HTERT RPE-1 (cell line): Measurements from ENCODE around the gene ANXA11.

Experiments
- in situ Hi-C: fragments of 300-500 bp; cut with MboI; formaldehyde crosslinking; loops from 4 replicates; pipeline ENCODE4 v1.14.3; 2020; ENCODE audit warnings: low sequenced_read_pairs

ANXA11 gene

GRCh38 chr10:80167471-80168161, 37.7 kb downstream of the ANXA11 start:
- in situ Hi-C loops = no loop called here

DNA sequence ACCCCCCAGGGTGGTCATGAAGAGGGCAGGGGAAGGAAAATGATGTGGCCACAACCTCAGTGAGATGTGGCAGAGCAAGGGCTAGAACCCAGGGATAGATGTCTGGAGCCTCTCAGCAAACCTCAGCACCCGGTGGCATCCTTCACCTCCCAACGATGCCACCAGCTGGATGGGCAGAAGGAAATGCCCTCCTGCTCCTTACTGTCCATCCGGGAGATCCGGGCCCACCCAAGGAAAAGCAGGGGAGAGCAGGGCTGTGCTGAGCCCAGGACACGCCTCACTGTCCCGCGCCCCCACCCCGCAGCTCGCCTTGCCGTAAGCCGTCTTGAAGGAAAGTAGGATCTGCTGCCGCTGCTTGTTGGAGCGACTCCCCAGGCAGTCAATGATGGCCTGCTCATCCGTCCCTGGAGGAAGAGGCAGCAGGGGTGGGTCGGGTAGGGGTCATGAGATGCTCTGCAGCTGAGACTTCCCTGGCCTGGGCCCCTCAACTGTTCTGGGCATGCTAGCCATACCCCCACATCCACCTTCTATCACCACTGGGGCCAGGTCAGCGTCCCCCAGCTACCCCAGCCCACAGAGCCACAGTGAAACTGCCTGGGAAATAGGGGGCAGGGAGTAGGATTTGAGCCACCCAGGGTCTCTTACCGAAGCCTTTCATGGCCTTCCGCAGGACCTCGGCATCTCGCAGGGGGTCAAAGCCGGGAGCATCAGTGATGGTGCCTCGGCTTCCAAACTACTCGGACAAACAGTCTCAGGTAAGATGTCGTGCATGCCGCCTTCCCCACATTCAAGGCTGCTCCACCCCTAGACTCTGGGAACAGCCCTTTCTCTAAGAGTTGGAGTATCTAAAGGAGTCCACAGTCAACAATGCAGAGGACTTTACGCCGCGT, 38.5 kb downstream of the ANXA11 start:
- in situ Hi-C loops = no loop called here

DNA sequence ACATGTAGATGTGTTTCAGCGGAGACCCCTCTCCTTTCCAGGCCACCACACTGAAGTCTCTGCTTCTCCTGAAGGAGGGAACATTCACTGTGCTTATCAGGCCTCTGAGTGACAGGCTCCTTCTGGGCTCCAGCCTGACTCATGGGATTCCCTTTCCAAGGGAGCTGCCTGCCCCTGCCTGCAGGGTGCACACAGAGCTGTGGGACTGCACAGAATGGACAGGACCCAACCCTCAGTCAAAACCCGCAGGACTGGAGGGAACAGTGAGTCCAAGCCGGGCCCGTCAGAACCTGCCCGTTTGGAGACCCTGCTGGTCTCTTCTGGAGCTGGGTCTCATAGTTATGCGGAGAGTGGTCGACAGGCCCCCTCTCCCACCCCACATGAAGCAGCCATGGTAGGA, 40.2 kb downstream of the ANXA11 start:
- in situ Hi-C loops = no loop called here

DNA sequence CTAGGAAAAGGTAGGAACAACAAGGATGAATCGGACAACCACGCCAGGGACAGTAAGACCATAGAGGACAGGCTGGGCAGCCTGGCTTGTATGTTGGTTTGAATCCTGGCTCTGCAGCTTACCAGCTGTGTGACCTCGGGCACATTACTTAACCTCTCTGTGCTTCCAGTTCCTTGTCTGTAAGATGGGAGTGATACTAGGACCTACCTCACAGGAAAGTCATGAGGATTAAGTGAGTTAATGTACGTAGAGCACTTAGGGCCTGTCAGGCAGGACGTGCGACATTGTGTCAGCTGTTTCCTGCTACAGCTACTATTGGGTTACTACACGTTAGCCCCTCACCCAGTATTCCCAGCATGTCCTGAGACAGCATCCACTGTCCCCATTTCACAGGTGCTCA, 40.7 kb downstream of the ANXA11 start:
- in situ Hi-C loops = no loop called here

DNA sequence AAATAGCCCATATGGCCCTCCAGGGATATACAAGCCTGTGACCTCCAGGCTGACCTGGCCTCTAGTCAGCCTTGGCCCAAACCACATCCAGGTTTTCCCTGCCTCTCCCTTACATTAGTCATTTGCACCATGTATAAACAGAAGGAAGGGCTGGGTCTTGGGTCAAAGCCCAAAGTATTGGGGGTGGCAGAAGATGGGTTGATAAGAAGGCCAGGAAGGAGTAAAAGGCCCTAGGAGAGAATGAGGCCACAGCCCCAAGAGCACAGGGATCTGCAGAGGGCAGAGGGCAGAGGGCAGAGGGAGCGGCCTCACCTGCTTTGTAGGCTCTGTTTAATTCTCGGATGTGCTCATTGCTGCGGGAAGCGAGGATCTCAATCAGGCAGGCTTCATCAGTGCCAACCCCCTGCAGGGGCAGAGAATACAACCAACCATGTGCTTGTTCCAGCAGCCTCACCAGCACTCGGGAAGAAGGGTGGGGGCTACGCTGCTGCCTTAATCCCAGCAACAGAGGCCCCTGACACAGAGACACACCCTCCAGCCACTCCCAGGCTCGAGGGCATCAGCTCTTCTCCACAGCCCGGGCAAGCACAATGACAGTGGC, 41.5 kb downstream of the ANXA11 start:
- in situ Hi-C loops = no loop called here

GRCh38 chr10:80161321-80162083, 43.8 kb downstream of the ANXA11 start:
- in situ Hi-C loops = no loop called here

DNA sequence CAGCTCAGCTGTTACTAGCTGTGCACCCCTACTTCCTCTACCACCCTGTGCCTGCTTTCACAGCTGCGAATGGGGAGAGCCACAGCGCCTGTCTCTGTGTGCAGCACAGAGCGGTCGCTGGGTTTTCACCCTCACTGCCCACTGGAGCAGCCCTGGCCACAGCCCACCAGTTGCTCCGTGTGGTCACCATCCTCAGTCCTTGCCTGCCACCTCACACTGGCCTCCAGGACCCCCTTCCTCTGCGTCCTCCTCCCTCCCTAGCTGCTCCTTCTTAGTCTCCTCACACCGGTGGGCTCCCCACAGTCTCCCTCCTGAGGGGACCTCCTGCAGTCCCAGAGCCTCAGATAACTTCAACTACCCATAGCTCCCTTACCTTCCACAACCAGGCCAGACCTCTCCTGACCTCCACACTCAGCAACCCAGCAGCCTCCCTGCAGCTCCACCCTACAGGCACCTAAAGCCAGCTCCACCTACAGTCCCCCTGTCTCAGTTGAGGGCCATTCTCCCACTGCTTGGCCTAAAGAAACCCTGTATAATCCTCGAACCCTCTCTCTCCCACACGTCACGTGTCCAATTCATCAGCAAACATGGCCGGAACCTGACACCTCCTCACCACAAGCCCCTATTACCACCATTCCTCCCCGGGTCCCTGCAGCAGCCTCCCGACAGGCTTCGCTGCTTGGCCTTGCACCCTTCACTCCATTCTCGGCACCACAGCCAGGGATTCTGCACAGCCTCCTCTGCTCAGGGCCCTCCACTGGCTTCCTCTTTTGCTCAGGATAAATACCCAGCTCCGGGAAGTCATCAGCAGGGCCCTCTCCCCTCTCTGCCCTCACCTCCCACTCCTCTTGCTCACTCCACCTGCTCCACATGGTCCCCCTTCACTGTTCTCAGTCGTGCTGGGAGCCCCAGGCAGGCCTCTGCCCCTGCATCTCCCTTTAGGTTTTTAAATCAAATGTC, 44.7 kb downstream of the ANXA11 start:
- in situ Hi-C loops = no loop called here

GRCh38 chr10:80159166-80159873, 46.0 kb downstream of the ANXA11 start:
- in situ Hi-C loops = no loop called here

DNA sequence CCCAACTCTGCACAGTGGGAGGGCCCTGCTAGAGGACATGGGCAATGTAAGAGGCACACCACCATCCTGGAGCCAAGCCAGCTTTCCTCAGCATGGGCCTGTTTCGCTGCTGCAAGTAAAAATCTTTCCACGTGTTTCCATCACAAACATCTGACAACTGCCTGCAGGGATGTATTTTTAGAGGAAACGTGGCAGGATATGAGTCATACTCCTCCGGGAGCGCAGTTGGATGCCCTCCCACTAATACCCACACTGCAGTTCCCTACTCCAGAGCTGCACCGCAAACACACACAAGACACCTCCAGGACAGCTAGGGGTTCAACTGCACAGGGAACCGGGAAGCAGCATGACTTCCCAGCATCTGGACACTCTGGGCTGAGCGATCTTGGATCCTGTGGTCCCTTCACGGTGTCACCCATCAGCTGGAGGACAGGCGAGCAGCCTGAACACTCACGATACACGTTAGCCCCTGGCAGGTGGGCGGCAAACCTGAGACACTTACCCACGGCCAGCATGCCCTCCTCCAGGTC, 46.7 kb downstream of the ANXA11 start:
- in situ Hi-C loops = no loop called here

DNA sequence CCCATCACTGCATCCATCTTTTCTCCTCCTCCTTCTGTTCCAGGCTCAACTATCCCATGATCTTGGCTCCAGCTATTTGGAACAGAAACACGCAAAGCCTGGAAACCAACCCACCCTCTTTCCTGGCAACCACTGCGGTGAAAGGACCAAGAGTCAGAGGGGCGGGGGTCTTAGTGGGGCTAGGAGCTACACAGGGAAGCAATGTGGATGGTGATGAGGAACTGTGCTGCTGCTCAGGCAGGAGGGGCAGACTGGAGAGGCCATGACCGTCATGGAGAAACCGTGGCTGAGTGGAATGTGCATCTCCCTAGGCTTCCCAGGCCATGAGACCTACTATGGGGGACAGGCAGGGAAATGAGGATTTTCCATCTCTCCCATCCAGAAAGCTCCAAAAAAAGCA, 47.2 kb downstream of the ANXA11 start:
- in situ Hi-C loops = no loop called here

DNA sequence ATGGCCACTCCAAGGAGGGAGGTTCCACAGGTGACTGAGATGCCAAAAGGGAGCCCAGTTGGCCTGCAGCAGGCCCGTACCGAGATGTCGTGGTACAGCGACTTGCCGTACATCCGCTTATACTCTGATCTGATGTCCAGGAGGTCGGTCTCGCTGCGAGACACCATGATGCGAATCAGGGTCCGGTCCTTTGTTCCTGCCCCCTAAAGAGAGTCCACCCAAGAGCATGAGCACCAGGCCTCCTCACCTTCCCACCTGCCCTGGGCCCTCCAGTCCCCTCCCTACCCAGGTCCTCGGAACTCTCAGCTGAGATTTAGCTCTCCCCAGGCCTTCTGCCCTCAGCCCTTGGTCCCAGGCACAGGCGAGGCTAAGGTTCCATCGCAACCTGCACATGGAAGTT, 47.8 kb downstream of the ANXA11 start:
- in situ Hi-C loops = no loop called here

DNA sequence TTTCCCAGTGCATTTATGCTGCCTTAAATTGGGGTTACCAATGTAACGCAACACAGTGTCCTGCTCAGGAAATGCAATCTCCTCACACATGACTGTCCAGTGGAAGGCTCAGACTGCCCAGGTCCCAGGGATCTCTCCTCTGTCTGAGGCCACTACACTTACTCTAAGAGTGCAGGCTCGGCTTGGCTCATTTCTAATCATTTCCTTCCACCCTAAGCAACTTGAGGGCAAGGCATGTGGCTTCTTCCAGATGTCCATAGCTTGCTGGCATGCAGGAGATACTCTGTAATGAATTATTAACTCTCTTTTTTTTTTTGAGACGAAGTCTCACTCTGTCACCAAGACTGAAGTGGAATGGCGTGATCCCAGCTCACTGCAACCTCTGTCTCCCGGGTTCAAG, 49.1 kb downstream of the ANXA11 start:
- in situ Hi-C loops = no loop called here

DNA sequence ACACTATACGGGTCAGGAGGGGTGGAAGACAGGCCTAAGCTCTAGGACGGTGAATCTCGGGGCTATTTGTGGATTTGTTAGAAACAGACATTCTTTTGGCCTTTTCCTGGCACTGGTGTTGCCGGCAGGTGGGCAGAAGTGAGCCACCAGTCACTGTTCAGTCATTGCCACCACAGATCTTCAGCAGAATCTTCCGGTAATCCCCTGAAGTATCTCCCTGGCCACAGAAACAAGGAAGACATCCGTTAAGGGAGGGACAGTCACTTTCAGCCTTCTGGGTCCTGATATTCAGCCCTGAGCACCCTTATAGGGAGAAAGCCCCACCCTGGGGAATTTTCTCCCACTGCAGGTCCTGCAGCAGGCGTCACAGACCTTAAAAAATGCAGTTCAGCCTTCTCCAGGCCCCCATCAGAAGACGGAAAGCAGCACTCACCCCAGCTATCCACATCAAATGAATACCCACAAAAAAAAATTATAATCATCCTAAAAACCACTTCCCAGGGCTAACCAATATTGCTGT, 49.6 kb downstream of the ANXA11 start:
- in situ Hi-C loops = no loop called here

GRCh38 chr10:80154978-80155695, 50.2 kb downstream of the ANXA11 start:
- in situ Hi-C loops = no loop called here

- in situ Hi-C loops = no loop called here
Measured at GRCh38 chr10:80154626-80154977, 50.7 kb downstream of the ANXA11 start.

DNA sequence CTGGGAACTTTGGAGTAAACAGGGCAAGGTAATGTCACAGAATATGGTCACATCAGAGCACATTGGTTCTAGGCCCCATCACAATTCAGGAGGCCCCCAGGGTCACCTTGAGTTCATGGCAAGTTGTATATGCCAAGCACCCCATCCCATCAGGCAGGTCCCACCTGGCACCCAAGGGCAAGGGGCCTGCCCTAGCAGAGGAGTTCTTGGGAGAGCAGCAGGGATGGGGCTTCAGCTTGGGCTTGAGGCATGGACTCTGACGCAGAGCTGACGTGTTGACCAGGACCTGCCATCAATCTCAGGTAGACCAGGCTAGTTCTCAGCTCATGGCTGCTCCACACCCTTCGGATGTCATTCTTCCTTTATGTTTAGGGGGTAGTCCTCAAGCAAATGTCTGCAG, 51.9 kb downstream of the ANXA11 start:
- in situ Hi-C loops = no loop called here

GRCh38 chr10:80152820-80153219, 52.5 kb downstream of the ANXA11 start:
- in situ Hi-C loops = no loop called here

DNA sequence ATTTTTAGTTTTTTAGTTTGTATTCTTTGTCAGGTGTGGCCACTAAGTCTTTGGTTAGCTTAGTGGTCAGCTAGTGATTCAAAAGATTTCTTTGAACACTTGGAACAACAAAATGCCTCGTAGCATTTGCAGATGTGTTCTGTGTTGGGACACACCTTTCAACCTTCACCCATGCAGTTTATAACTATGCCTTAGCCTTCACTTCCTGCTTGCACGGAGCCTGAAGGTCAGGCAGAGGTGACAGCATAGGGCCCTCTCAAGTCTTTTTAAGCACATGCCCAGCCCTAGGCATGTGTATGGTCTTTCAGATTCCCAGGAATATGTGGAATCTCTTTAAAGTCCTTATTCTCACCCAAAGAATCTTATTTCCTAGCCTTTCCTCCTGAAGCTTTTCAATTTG, 55.2 kb downstream of the ANXA11 start:
- in situ Hi-C loops = no loop called here
